ENCODE data around the gene PDGFD.

DNA sequence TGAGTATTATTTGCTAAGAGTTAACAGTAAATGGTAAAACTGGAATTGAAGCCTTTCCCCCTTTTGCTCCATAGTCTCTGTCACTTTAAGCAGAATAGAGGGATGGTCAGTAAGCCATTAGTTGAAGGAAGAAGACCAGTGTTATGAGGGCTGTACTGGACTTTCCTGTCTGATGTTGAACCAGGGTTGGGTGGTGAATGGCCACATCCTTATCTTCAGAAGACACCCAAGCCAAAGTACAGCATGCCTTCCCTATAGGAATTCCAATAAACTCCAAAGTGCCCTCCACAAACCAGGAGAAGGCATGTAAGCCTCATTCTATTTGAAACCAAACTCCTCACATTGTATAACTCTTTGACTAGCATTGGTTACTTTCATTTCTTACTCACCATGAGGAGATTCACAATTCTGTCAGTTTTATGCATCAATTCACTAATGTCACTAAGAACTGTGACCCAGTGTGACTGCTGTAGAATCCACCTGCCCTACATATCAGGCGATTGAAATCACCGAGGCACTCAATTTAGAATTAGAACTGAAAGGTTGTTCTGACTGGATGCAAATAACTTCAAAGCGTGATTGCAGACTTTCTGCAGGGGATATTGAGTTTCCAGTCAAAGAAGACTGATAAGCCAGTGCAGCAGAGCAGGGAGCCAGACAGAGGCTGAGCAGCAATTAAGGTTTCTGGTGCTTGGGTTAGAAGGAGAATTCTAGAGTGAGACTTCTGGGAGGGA, 234.6 kb downstream of the PDGFD start:
- TF ChIP-seq CREB1 (CRISPR knock-in tag; IDR thresholded peaks at IDR 0.05; ENCODE audit: low read depth) (no peak), EZH2phosphoT487 (IDR thresholded peaks at IDR 0.05; ENCODE audit: unreplicated experiment) (no peak), NANOG (IDR thresholded peaks at IDR 0.05; ENCODE audit: borderline replicate concordance) (no peak)
- TF ChIP-seq, protein P1, sequence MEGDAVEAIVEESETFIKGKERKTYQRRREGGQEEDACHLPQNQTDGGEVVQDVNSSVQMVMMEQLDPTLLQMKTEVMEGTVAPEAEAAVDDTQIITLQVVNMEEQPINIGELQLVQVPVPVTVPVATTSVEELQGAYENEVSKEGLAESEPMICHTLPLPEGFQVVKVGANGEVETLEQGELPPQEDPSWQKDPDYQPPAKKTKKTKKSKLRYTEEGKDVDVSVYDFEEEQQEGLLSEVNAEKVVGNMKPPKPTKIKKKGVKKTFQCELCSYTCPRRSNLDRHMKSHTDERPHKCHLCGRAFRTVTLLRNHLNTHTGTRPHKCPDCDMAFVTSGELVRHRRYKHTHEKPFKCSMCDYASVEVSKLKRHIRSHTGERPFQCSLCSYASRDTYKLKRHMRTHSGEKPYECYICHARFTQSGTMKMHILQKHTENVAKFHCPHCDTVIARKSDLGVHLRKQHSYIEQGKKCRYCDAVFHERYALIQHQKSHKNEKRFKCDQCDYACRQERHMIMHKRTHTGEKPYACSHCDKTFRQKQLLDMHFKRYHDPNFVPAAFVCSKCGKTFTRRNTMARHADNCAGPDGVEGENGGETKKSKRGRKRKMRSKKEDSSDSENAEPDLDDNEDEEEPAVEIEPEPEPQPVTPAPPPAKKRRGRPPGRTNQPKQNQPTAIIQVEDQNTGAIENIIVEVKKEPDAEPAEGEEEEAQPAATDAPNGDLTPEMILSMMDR (conservative IDR thresholded peaks at IDR 0.05; ENCODE audit: low read depth in 2 of 2): no peak
- TF ChIP-seq, protein P2, sequence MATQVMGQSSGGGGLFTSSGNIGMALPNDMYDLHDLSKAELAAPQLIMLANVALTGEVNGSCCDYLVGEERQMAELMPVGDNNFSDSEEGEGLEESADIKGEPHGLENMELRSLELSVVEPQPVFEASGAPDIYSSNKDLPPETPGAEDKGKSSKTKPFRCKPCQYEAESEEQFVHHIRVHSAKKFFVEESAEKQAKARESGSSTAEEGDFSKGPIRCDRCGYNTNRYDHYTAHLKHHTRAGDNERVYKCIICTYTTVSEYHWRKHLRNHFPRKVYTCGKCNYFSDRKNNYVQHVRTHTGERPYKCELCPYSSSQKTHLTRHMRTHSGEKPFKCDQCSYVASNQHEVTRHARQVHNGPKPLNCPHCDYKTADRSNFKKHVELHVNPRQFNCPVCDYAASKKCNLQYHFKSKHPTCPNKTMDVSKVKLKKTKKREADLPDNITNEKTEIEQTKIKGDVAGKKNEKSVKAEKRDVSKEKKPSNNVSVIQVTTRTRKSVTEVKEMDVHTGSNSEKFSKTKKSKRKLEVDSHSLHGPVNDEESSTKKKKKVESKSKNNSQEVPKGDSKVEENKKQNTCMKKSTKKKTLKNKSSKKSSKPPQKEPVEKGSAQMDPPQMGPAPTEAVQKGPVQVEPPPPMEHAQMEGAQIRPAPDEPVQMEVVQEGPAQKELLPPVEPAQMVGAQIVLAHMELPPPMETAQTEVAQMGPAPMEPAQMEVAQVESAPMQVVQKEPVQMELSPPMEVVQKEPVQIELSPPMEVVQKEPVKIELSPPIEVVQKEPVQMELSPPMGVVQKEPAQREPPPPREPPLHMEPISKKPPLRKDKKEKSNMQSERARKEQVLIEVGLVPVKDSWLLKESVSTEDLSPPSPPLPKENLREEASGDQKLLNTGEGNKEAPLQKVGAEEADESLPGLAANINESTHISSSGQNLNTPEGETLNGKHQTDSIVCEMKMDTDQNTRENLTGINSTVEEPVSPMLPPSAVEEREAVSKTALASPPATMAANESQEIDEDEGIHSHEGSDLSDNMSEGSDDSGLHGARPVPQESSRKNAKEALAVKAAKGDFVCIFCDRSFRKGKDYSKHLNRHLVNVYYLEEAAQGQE (IDR thresholded peaks at IDR 0.05; ENCODE audit: unreplicated experiment): no peak
